HG03439 (cell line): ENCODE data around the gene RARG.
A peak's percentile ranks its signal among the peaks of the same experiment; 100 is the strongest.
"Not testable (repeated sequence)": the region's sequence is repeated elsewhere in the genome, so short reads cannot be mapped to it uniquely, and the experiment has no call there.

Experiments
- ATAC-seq: cut with Tn5 transposase; IDR thresholded peaks from one replicate; pipeline ENCODE4 v1.9.1; 2021; ENCODE audit warnings: mild to moderate bottlenecking, moderate library complexity; ENCODE audit not compliant: unreplicated experiment

RARG gene

GRCh38 chr12:53211476-53212381, 20.3 kb downstream of the RARG start:
- ATAC-seq: no peak

DNA sequence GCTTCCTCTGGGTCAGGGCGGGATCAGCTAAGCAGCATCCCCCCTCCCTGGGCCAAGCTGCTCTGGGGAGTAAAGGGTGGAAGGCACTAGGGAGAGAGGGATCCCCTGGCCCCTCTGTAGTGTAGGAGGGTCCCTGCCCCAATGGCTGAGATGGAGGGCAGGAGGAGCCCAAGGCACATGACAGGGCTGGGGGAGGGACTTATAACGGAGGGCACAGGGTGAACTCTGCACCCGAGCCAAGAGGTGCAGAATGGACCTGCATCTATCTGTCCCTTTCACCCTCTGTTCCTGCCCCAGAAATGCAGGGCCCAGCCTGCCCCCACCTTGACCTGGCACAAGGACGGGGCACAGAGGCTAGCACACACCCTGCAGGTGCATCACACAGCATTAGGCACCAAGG, 21.2 kb downstream of the RARG start:
- no peak for ATAC-seq

DNA sequence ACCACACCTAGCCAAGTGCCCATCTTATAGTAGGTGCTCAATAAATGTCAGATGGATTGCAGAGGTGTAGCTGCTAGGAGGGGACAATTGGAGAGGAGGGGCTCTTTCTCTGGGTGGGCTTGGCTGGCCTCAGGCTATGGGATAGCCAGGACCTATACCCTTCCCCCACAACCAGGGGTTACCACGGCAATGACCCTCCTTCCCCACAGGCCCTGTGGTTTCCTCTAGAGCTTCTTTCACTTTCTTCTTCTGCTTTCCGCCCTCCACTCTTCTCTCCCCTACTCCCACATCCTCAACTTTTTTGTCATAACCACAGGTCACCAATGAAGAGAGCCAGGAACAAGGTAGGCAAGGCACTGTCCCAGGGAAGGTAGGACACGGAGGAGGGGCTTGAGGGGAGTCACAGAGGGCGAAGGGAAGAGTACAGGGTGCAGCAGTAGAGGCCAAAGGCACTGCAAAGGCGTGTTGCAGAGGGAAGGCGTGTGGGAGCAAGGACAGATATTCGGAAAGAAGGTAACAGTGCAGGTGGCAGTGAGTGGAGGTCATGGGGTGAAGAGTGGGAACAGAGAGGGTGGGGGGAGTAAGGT, 23.0 kb downstream of the RARG start:
- no peak for ATAC-seq

GRCh38 chr12:53208435-53208834, 23.6 kb downstream of the RARG start:
- no peak for ATAC-seq

DNA sequence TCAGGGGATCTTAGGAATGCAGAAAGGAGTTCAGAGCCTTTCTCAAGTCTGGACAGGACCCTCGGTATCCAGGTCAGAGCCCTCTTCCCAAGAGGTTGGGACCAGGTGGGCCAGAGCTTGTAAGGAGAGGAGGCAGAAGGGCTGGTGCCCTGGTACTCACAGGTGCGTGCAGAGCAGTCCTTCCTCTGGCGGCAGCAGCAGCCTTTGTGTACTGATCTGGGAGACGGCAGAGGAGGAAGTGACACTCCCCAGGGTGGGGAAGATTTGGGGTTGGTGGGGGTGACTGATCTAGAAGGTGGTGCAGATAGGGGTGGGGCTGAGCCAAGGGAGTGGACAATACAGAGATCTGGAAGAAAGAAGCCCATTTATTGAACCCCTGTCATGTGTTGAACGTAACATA, 25.0 kb downstream of the RARG start, which contains the start of gene ITGB7:
ITGB7 (minus strand) TSS at position 210 of the 400 bp plus-strand sequence. CDS start 6,808 bp downstream, outside the sequence.
- ATAC-seq: no peak

GRCh38 chr12:53205747-53206419, 26.1 kb downstream of the RARG start:
- ATAC-seq: peak; percentile 69

GRCh38 chr12:53204351-53204750, 27.7 kb downstream of the RARG start:
- ATAC-seq: no peak

- not testable (repeated sequence) for ATAC-seq
Measured at GRCh38 chr12:53202316-53202715, 29.7 kb downstream of the RARG start.

DNA sequence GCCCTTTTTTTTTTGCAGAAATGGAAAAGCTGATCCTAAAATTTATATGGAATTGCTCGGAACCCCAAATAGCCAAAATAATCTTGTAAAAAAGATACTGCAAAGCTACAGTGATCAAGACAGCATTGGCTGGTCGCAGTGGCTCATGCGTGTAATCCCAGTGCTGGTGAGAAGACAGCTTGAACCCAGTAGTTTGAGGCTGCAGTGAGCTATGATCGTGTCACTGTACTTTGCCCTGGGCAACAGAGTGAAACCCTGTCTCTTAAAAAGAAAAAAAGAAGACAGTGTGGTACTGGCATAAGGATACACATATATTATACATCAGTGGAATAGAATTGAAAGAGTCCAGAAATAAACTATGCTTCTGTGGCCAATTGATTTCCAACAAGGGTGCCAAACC, 30.4 kb downstream of the RARG start:
- no peak for ATAC-seq

- ATAC-seq: no peak
Measured at GRCh38 chr12:53201177-53201541, 30.9 kb downstream of the RARG start.

DNA sequence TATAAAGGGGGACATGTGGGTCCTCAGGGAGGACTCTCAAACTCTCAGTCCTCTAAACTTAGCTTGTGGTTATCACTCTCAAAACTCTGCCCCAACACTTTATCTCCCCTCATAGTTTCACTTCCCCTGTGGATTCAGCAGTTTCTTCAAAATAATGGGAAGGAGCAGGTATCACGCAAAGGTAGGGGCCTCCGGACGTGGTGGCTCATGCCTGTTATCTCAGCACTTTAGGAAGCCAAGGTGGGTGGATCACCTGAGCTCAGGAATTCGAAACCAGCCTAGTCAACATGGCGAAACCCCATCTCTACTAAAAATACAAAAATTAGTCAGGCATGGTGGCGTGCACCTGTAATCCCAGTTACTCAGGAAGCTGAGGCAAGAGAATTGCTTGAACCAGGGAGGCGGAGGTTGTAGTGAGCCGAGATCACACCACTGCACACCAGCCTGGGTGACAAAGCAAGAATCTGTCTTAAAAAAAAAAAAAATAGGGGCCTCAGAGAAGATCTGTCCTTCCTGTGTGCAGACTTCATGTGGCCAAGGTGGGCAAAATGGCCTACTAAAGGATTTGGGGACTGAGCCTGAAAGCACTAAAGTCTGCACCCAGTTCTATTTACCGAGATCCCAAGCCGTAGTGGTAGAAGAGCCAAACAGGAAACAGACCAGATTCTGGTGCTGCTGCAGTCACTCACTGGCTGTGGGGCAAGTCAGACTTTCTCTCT, 31.4 kb downstream of the RARG start:
- ATAC-seq: peak; percentile 41

DNA sequence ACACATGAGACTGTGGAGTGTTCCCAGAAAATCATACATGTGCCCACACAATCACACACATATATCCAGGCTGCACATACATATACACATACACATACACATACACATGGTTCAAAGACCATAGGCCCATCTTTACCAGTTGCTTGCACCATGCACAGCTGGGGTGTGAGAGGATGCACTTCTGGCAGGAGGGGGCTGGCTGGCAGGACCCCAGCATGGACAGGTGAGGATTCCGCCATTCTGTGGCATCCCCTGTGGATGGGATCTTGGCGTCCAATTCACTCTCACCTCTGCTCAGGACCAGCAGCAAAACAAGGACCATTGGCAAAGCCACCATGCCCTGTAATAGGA, 31.9 kb downstream of the RARG start:
- peak; percentile 8 for ATAC-seq

- no peak for ATAC-seq
Measured at GRCh38 chr12:53199700-53200099, 32.3 kb downstream of the RARG start.

DNA sequence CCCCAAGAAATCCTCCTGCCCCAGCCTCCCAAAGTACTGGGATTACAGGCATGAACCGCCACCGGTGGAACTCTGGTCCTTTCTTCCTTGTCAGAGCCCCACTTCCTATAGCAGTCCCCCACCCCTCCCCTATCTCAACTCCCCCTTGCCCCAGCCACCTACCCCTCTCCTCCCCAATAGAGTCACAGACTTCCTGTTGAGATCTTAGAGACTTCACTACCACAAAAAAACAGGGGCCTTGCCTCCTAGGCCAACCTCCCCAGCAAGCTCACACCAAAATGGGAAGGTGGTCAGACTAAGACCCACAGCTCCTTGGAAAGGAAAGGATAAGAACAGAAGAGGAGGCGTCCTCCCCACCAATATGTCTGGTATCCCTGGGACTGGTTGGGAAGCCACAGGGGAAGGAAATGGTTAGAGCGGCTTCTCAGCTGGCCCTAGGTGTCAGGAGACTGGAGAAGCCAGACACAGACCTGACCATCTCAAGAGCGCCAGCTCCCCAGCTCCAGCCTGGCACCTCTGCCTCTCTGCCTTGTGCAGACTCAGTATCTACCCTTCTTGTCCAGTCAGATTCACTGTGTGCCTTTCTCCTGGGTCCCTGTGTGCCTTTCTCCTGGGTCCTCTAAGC, 33.4 kb downstream of the RARG start:
- ATAC-seq: no peak

DNA sequence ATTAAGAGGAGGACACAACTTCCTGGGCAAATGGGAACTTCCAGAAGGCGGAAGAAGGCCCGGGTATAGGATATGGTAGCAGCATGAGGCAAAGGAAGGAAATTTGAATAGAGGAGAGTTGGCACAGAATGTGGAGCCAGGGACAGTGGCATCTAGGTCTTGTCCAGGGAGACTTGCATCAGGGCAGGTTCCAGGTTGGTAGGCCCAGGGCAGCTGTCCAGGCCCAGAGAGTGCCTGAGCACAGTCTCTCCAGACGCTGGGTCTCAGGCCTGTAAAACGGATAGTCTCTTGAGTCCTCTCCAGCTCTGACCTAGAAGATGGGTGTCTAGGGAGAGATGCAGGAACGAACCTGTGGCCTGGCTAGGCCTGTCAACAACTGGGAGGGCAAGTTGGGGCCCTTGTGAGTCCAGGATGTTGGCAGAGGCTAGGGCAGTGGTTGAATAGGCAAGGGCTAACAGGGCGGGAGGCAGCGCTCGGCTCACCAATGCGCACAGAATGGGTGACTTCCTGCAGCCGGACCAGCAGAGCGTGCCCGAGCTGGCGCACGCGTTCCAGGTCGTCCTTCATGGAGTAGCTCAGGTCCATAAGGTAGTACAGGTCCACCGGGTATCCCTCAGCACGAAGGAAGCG, 34.9 kb downstream of the RARG start:
- no peak for ATAC-seq

GRCh38 chr12:53196486-53196885, 35.5 kb downstream of the RARG start:
- ATAC-seq: no peak

DNA sequence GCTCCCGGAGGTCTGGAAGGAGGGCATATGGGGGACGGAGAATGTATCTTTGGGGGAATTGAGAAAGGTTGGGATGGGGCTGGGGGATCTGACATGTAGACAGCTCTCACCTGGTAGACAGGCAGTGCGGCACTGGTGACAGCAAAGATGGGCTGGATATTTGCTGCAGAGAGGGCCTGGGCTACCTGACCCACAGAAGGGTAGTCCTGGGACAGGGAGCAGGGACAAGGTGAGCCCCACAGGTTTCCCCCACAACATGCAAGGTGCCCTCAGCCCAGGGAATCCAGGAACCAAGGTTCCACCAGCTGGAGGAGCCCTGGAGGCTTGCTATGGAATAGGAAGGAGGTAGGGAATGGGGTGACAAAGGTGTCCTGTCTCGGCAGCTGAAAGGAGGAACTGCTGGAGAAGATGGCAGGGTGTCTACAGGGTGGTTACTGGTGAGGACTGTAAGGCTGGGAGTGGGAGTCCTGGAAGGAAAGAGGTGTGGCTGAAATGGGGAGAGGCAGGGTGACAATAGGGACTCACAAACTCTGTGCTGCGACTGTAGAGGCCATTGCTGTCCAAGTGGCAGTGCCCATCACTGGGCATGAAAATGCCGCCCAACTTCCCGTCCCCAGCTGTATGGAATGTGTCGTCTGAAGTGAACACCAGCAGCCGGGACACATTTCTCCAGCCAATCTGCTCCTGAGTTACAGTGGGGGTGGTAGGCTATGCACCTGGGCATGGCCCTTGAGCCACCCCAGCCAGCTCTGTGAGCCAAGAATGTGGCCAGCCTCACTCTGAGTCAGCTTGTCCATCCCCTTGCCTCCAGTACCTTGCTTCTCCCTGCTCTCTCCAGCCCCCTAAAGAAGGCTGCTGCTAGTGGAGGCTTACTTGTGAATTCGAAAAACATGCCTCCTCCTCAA, 36.2 kb downstream of the RARG start:
- no peak for ATAC-seq

GRCh38 chr12:53194973-53195372, 37.0 kb downstream of the RARG start:
- no peak for ATAC-seq

DNA sequence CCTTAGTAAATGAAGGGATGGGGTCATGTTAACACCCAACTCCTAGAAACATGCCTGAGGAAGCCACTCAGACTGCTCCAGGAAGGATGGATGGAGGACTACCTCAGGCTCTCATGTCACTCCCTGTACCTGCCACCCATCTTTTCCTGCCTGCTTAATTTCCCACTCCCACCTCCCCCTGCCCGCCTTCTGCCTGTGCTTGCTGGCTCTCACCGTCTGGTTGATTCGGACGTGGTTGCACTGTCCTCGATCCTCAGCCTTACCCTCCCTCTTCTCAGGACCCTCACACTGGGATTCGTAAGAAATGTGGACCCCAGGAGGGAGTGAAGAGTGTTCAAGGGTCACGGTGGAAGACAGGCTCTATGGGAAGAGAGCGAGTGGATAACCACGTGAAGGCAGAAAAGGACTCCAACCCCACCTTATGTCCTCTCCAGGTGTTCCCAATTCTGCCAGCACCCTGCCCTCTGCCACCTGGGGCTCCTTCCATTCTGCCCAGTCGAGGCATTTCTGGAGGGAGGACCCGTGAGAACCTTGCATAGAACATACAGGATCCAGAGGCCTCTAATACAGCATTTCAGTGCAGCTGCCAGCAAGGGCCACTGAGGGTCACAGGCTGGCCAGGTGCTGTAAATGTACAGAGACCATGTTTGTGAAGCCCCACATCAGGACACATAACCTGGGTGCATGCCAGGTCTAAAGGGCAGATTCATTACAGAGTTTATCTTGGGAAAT, 37.9 kb downstream of the RARG start:
- ATAC-seq: no peak
